AG08396 (cell line): Measurements from ENCODE around the gene JAKMIP2.
"Not testable (repeated sequence)": the region's sequence is repeated elsewhere in the genome, so short reads cannot be mapped to it uniquely, and the experiment has no call there.

Experiments used
- DNase-seq: peaks from one replicate; pipeline ENCODE4 v3.0.0; 2012; ENCODE audit warnings: low spot score, mixed read lengths

JAKMIP2 gene

DNA sequence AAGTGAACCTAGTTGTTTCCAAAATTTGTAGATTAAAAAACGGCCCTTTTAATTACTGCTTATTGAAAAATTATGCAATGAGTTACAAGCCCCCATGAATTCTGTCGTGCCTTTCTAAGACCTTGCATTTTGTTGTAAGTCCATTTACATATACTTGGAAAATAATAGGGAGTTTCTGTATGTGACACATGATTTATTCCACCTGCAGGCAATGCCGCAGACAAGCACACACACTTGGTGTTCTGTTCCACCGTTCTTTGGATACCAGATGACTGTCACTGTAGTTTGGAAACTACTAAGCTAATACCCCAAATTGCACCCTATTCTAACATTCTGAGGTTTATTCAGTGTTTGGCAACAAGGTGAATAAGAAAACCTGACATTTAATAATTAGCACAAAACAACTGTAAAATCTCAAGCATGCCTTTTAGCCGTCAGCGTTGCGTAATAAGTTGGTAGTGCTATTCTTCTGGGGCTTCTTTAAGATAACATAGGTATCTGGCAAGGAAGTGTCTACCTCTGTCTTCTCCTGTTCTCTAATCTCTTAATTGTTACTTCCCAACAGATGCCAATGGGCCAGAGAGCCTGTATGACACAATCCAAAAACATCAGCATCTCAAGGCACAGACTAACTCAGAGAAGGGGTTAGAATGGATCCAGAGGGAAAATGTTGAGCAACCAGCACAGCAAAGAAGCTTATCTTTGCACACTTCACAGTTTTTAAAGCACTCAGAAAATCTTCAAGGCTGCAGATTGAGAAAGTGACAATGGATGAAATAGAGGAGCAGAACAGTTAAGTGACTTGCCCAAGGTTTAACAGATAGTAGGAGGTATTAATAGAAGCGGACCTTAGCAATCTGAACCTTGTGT lies 224.4 kb downstream of the JAKMIP2 start:
- DNase-seq = no peak

GRCh38 chr5:147555176-147555575 lies 227.4 kb downstream of the JAKMIP2 start:
- DNase-seq = no peak

- peak; percentile 36 for DNase-seq
Observed at GRCh38 chr5:147554261-147554817, 228.2 kb downstream of the JAKMIP2 start.

GRCh38 chr5:147553817-147554216 lies 228.7 kb downstream of the JAKMIP2 start:
- DNase-seq = not testable (repeated sequence)

- DNase-seq = no peak
Observed at GRCh38 chr5:147552897-147553296, 229.6 kb downstream of the JAKMIP2 start.

DNA sequence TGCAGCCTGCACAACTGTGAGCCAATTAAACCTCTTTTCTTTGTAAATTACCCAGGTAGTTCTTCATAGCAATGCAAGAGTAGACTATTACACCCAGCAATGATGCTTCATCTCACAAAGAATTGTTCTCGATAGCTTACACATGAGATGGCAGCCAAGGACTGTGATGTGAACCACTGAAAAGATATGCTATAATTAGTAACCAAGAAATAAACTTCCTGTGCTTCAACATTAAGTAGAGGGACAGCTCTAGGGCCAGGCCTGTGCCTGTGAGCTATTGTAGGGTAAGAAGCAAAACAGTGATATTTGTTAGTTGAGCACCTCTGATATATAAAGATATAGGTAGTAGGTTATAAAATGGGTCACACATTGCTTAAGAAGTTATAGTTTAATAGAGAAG lies 230.9 kb downstream of the JAKMIP2 start:
- DNase-seq = no peak

DNA sequence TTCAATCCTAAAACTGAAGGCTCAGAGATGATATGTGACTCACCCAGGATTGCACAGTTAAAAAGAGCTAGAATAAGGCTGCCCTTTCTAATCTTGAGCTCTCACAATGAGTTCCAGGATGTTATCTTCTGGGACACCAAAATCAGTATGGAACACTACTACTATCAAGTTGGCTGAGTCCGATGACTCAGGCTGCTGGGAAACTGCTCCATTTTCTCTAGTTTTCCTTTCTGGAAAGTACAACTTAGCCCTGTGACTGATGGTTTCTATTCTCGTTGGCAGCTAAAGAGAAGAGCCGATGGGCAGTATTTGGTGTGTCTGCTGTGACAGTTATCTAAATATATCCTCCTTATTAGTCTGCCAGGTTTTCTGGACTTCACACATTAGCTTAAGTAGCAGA lies 234.8 kb downstream of the JAKMIP2 start:
- no peak for DNase-seq

- DNase-seq = no peak
Observed at GRCh38 chr5:147544556-147544955, 238.0 kb downstream of the JAKMIP2 start.

DNA sequence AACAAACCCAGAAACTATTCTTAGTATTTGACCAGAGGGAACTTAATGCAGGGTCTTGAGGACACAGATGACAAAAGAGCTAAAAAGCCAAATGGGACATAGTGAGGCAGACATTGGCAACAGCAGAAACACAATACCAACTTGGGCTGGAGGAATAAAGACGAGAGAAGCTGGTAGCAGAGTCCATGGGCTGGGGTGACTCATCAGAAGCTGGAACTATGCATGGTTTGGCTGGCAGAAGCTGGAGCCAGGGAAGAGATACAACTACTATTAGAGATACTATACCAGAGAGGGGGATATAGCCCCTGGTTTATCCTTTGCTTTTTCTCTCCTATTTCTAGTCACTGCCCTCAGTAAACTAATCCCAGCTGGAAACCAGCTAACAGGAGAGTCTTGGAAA lies 243.5 kb downstream of the JAKMIP2 start:
- DNase-seq = peak; percentile 29

DNA sequence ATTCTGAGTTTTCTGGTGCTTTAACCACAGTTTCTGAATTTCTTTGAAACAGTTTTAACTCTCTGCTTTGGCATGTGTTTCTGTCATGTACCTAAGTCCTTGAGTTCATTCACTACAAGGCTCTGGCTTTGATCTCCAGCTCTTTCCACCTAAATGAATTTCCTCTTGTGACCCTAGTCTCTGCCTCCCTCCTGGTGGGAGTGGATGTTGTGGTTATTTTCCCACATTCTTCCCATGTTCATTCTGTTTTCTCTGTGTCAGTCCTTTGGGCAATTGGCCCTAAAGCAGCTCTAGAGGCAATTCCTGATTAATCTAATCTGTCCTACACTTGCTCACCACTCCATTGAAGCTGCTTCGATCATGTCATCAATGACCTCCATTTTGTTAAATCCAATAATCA lies 244.3 kb downstream of the JAKMIP2 start:
- DNase-seq = no peak
